HepG2 (cell line): Measurements from ENCODE around the gene ABCC1. TPM values are rescaled to one million over a fixed set of nuclear protein-coding genes. Genes with fewer than 3 reads are reported as not detected.
A peak's percentile ranks its signal among the peaks of the same experiment; 100 is the strongest.

Experiments used
- ARHGAP35 ChIP-seq: sonication (generic); formaldehyde crosslinking; IDR thresholded peaks from 2 replicates; pipeline ENCODE4 v1.9.0; 2022; ENCODE audit warnings: mild to moderate bottlenecking, inconsistent platforms, moderate library complexity, missing genetic modification reagents, borderline replicate concordance
- BORCS8-MEF2B ChIP-seq: sonication (generic); formaldehyde crosslinking; IDR thresholded peaks from 2 replicates; pipeline ENCODE4 v1.8.0; 2022; ENCODE audit warnings: mild to moderate bottlenecking, missing genetic modification reagents
- CEBPB ChIP-seq: IDR thresholded peaks from 2 replicates; pipeline ENCODE4 v1.6.1; 2011; ENCODE audit warnings: low read depth, low read length, improper control_type of control experiment, borderline replicate concordance
- DMTF1 ChIP-seq: sonication (generic); formaldehyde crosslinking; IDR thresholded peaks from 2 replicates; pipeline ENCODE4 v1.4.0; 2020; ENCODE audit warnings: mild to moderate bottlenecking, missing genetic modification reagents
- ETV6 ChIP-seq: sonication (generic); formaldehyde crosslinking; conservative IDR thresholded peaks from 2 replicates; pipeline ENCODE4 v1.4.0; 2020; ENCODE audit warnings: missing genetic modification reagents
- HOMEZ ChIP-seq: IDR thresholded peaks from 2 replicates; pipeline ENCODE4 v1.6.1; 2016; ENCODE audit warnings: low read depth
- KLF13 ChIP-seq: sonication (generic); formaldehyde crosslinking; IDR thresholded peaks from 2 replicates; pipeline ENCODE4 v1.4.0; 2020; ENCODE audit warnings: mild to moderate bottlenecking, missing genetic modification reagents
- RBM39 ChIP-seq: fragments of 200-400 bp; formaldehyde crosslinking; IDR thresholded peaks from one replicate; pipeline ENCODE4 v1.6.1; 2018; ENCODE audit warnings: antibody characterized with exemption, mild to moderate bottlenecking, low read depth, low read length; ENCODE audit not compliant: poor library complexity, severe bottlenecking
- SPEN ChIP-seq: sonication (generic); formaldehyde crosslinking; IDR thresholded peaks from 2 replicates; pipeline ENCODE4 v1.5.1; 2020; ENCODE audit warnings: low read depth, mild to moderate bottlenecking, missing genetic modification reagents
- STAG1 ChIP-seq: sonication (generic); formaldehyde crosslinking; IDR thresholded peaks from 2 replicates; pipeline ENCODE4 v1.4.0; 2020; ENCODE audit warnings: missing genetic modification reagents
- ZMYM2 ChIP-seq: sonication (generic); formaldehyde crosslinking; IDR thresholded peaks from 2 replicates; pipeline ENCODE4 v1.8.0; 2022; ENCODE audit warnings: mild to moderate bottlenecking, missing genetic modification reagents
- ZNF713 ChIP-seq: sonication (generic); formaldehyde crosslinking; IDR thresholded peaks from 2 replicates; pipeline ENCODE4 v1.4.0; 2020; ENCODE audit warnings: mild to moderate bottlenecking, missing genetic modification reagents
- ZNF788 ChIP-seq: sonication (generic); formaldehyde crosslinking; IDR thresholded peaks from 2 replicates; pipeline ENCODE4 v1.5.0; 2020; ENCODE audit warnings: mild to moderate bottlenecking, missing genetic modification reagents, borderline replicate concordance
- ZSCAN9 ChIP-seq: IDR thresholded peaks from 2 replicates; pipeline ENCODE4 v1.6.1; 2016; ENCODE audit warnings: borderline replicate concordance
- polyA plus RNA-seq, 8 experiments: library from polyadenylated mRNA; depleted of rRNA in 3 of 8; stranded (reverse) in 7 of 8; unstranded in 1 of 8; fragments of >200 nt; fragmentation: Illumina TruSeq in 4 of 8; extraction: Trizol in 4 of 8; gene quantifications; 2 replicates each; pipeline versions ENCODE4 v1.2.1 to v1.2.3, GENCODE V29; 2011 to 2016; ENCODE audit warnings: low read depth in 4 of 8, missing spikeins in 1 of 8, mixed read lengths in 1 of 8; ENCODE audit not compliant: insufficient read depth in 1 of 8
- total RNA-seq, 5 experiments: library from RNA; depleted of rRNA; stranded (reverse); fragments of >200 nt; fragmentation: Illumina TruSeq; extraction: Trizol; gene quantifications; 2 replicates each; pipeline ENCODE4 v1.2.3, GENCODE V29; 2016; ENCODE audit warnings: low read depth in 1 of 5
- TF ChIP-seq, protein P1 (sequence below): sonication (generic); formaldehyde crosslinking; IDR thresholded peaks from 2 replicates; pipeline ENCODE4 v1.5.0; 2020; ENCODE audit warnings: missing genetic modification reagents
- TF ChIP-seq, protein P2 (sequence below), 2 experiments: sonication (generic) in 1 of 2; formaldehyde crosslinking in 1 of 2; IDR thresholded peaks; 2 replicates each; pipeline versions ENCODE4 v1.6.1 to v1.9.0; 2014 to 2022; ENCODE audit warnings: antibody characterized with exemption in 1 of 2, borderline replicate concordance in 1 of 2, inconsistent platforms in 1 of 2, low read depth in 1 of 2, missing genetic modification reagents in 1 of 2

ABCC1 gene
- total and polyA plus RNA-seq, 2 of the 13 experiments (the other 11 are each of a cell fraction or from before 2014, with no cell fraction given), result 13.0 to 30.6 TPM

DNA sequence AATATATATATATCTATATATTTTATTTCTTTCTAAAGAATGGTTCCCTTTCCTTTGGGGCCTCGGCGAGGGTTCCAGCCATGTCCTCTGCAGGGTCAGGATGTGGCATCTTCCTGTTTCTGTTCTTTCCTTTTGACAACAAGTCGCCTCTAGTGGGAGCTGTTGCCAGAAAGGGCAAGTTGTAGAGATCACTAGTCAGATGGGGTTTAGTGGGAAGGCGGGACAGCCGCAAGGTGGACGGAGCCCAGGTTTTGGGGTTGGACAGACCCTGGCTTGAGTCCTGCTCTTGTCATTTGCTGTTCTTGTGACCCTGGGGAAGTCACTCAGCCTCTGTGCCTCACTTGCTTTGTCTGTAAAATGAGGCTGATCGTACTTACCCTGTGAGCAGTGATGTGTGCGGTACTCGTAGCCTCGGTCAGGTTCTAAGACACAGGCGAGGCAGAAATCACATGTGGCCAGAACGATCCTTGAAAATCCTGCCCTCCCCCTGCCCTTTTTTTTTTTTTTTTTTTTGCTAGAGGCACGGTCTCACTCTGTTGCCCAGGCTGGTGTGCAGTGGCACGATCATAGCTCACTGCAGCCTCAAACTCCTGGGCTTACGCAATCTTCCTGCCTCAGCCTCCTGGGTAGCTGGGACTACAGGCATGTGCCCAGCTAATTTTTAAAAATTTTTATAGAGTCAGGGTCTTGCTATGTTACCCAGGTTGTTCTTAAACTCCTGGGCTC, 193.8 kb downstream of the ABCC1 start (continued):
- no peak for TF ChIP-seq SPEN (CRISPR knock-in tag)
- TF ChIP-seq ARHGAP35 (CRISPR knock-in tag), result no peak
- no peak for TF ChIP-seq ZMYM2 (CRISPR knock-in tag)
- 0 out of 2 replicates have a peak, but pooled peaks have one; percentile 21 for TF ChIP-seq STAG1 (CRISPR knock-in tag)
- TF ChIP-seq, protein P1, sequence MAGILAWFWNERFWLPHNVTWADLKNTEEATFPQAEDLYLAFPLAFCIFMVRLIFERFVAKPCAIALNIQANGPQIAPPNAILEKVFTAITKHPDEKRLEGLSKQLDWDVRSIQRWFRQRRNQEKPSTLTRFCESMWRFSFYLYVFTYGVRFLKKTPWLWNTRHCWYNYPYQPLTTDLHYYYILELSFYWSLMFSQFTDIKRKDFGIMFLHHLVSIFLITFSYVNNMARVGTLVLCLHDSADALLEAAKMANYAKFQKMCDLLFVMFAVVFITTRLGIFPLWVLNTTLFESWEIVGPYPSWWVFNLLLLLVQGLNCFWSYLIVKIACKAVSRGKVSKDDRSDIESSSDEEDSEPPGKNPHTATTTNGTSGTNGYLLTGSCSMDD (CRISPR knock-in tag), result no peak
- no peak for TF ChIP-seq ZSCAN9 (CRISPR knock-in tag)
- TF ChIP-seq DMTF1 (CRISPR knock-in tag), result no peak
- TF ChIP-seq, protein P2, sequence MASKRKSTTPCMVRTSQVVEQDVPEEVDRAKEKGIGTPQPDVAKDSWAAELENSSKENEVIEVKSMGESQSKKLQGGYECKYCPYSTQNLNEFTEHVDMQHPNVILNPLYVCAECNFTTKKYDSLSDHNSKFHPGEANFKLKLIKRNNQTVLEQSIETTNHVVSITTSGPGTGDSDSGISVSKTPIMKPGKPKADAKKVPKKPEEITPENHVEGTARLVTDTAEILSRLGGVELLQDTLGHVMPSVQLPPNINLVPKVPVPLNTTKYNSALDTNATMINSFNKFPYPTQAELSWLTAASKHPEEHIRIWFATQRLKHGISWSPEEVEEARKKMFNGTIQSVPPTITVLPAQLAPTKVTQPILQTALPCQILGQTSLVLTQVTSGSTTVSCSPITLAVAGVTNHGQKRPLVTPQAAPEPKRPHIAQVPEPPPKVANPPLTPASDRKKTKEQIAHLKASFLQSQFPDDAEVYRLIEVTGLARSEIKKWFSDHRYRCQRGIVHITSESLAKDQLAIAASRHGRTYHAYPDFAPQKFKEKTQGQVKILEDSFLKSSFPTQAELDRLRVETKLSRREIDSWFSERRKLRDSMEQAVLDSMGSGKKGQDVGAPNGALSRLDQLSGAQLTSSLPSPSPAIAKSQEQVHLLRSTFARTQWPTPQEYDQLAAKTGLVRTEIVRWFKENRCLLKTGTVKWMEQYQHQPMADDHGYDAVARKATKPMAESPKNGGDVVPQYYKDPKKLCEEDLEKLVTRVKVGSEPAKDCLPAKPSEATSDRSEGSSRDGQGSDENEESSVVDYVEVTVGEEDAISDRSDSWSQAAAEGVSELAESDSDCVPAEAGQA (IDR thresholded peaks at IDR 0.05; ENCODE audit: low read depth), result no peak
- TF ChIP-seq, protein P2 (CRISPR knock-in tag; IDR thresholded peaks at IDR 0.05; ENCODE audit: borderline replicate concordance), result no peak
- TF ChIP-seq CEBPB, result peak; percentile 76; the same call in 1 of the 2 replicates
- no peak for TF ChIP-seq HOMEZ (CRISPR knock-in tag)
- no peak for TF ChIP-seq ZNF788 (CRISPR knock-in tag)
- no peak for TF ChIP-seq RBM39
- no peak for TF ChIP-seq KLF13 (CRISPR knock-in tag)
- no peak for TF ChIP-seq ETV6 (CRISPR knock-in tag)
- 0 out of 2 replicates have a peak, but pooled peaks have one; percentile 6 for TF ChIP-seq BORCS8-MEF2B (CRISPR knock-in tag)
- no peak for TF ChIP-seq ZNF713
